Caco-2 (cell line): Measurements from ENCODE around the gene KRT1. TPM values are rescaled to one million over a fixed set of nuclear protein-coding genes. Genes with fewer than 3 reads are reported as not detected.
A peak's percentile ranks its signal among the peaks of the same experiment; 100 is the strongest.

Source experiments
- BruUV-seq: library from RNA; stranded (reverse); fragments of 400-500 nt; replicated peaks from 2 replicates; lab custom pipeline; 2021; lab: Mats Ljungman, UMichigan
- CTCF ChIA-PET: fragments of 300-600 bp; sonication (Branson Sonifier 250); formaldehyde crosslinking; loops from one replicate; lab custom pipeline; 2022; ENCODE audit warnings: antibody characterized with exemption; lab: Charles Lee
- POLR2A ChIA-PET: fragments of 300-600 bp; sonication (Branson Sonifier 250); formaldehyde crosslinking; loops from one replicate; lab custom pipeline; 2022; ENCODE audit warnings: antibody characterized with exemption; lab: Charles Lee
- DNase-seq, 2 experiments: peaks; one replicate each; pipeline versions ENCODE4 v3.0.0 to v3.0.0-alpha.2; 2020 to 2022
- H3K27me3 ChIP-seq: replicated peaks from 2 replicates; pipeline ENCODE4 v1.6.0; 2011; ENCODE audit warnings: low read length; ENCODE audit not compliant: control insufficient read depth, insufficient read depth
- H3K36me3 ChIP-seq: 2 replicates; pipeline ENCODE4 v1.5.1; 2011; ENCODE audit warnings: low read length; ENCODE audit not compliant: control insufficient read depth, insufficient read depth
- H3K4me1 ChIP-seq: fragments of 250-450 bp; sonication (Bioruptor Pico); 2 replicates; pipeline ENCODE4 v1.5.1; 2020; ENCODE audit warnings: mild to moderate bottlenecking
- H3K4me3 ChIP-seq: 2 replicates; pipeline ENCODE4 v1.5.1; 2011; ENCODE audit warnings: low read depth, mild to moderate bottlenecking, control low read depth, low read length
- H3K9me3 ChIP-seq: fragments of 250-450 bp; sonication (Bioruptor Pico); 2 replicates; pipeline ENCODE4 v1.5.1; 2020; ENCODE audit warnings: mild to moderate bottlenecking, moderate library complexity
- H3K27ac Mint-ChIP-seq: one replicate; pipeline ENCODE4 v1.8.0; 2022; ENCODE audit warnings: mixed read lengths; ENCODE audit not compliant: unreplicated experiment
- H3K27me3 Mint-ChIP-seq: one replicate; pipeline ENCODE4 v1.8.0; 2022; ENCODE audit warnings: mixed read lengths; ENCODE audit not compliant: insufficient read depth, unreplicated experiment
- H3K36me3 Mint-ChIP-seq: one replicate; pipeline ENCODE4 v1.8.0; 2022; ENCODE audit warnings: mild to moderate bottlenecking, mixed read lengths; ENCODE audit not compliant: insufficient read depth, unreplicated experiment
- H3K4me1 Mint-ChIP-seq: one replicate; pipeline ENCODE4 v1.8.0; 2022; ENCODE audit warnings: low read depth, mixed read lengths; ENCODE audit not compliant: unreplicated experiment
- H3K4me3 Mint-ChIP-seq: one replicate; pipeline ENCODE4 v1.8.0; 2022; ENCODE audit warnings: mild to moderate bottlenecking, moderate library complexity, mixed read lengths; ENCODE audit not compliant: unreplicated experiment
- H3K9me3 Mint-ChIP-seq: one replicate; pipeline ENCODE4 v1.8.0; 2022; ENCODE audit warnings: mixed read lengths; ENCODE audit not compliant: unreplicated experiment
- CTCF ChIP-seq, 2 experiments: fragments of 200-600 bp in 1 of 2; IDR thresholded peaks; 1 replicate in 1 of 2; 2 replicates in 1 of 2; pipeline versions ENCODE4 v1.5.1 to v1.8.0; 2011 to 2022; ENCODE audit warnings: antibody characterized with exemption in 1 of 2, control low read depth in 1 of 2, inconsistent platforms in 1 of 2, low read depth in 1 of 2, low read length in 1 of 2, mild to moderate bottlenecking in 1 of 2, moderate library complexity in 1 of 2; ENCODE audit not compliant: insufficient read depth in 1 of 2, severe bottlenecking in 1 of 2, unreplicated experiment in 1 of 2
- intact Hi-C: fragments of 100-400 bp; cut with micrococcal nuclease; formaldehyde crosslinking; loops from one replicate; pipeline ENCODE4 v1.10.0; 2022; ENCODE audit not compliant: unreplicated experiment
- total RNA-seq: library from RNA; stranded (reverse); gene quantifications from 2 replicates; pipeline ENCODE4 v1.2.3, GENCODE V29; 2022

The KRT1 gene
- total RNA-seq, 1 experiment from 2014 or later: 0.20 TPM

GRCh38 chr12:52716061-52716460 lies 35.9 kb upstream of the KRT1 start:
- ChIA-PET POLR2A (no interaction called here), CTCF (no interaction called here)
- TF ChIP-seq CTCF (IDR thresholded peaks at IDR 0.05; ENCODE audit: insufficient read depth in 1 of 2, low read depth in 1 of 2, low read length in 1 of 2, severe bottlenecking in 1 of 2, unreplicated experiment in 1 of 2): no peak
- H3K36me3 ChIP-seq: no peaks in the 10 kb centered on the region
- Mint-ChIP-seq H3K9me3 (no peaks in the 10 kb centered on the region), H3K36me3 (no peaks in the 10 kb centered on the region), H3K27ac (no peak overlapping the region), H3K4me3 (no peak overlapping the region), H3K27me3 (no peaks in the 10 kb centered on the region), H3K4me1 (no peaks in the 10 kb centered on the region)
- no peak for DNase-seq
- H3K9me3 ChIP-seq: no peaks in the 10 kb centered on the region
- intact Hi-C loops: no loop called here
- no peaks in the 10 kb centered on the region for H3K27me3 ChIP-seq
- no TSS peak for BruUV-seq
- no peaks in the 10 kb centered on the region for H3K4me1 ChIP-seq
- H3K4me3 ChIP-seq: no peak overlapping the region

- Mint-ChIP-seq H3K9me3 (no peaks in the 10 kb centered on the region), H3K4me1 (no peaks in the 10 kb centered on the region), H3K36me3 (no peaks in the 10 kb centered on the region), H3K27me3 (no peaks in the 10 kb centered on the region), H3K4me3 (no peak overlapping the region), H3K27ac (no peak overlapping the region)
- peak in 1 of 2 experiments; percentile 25 for DNase-seq
- Histone ChIP-seq H3K36me3 (no peaks in the 10 kb centered on the region), H3K9me3 (no peaks in the 10 kb centered on the region), H3K4me1 (no peaks in the 10 kb centered on the region), H3K4me3 (no peak overlapping the region), H3K27me3 (no peaks in the 10 kb centered on the region)
- ChIA-PET POLR2A (no interaction called here), CTCF (no interaction called here)
- BruUV-seq: no TSS peak
- TF ChIP-seq CTCF (IDR thresholded peaks at IDR 0.05; ENCODE audit: insufficient read depth in 1 of 2, low read depth in 1 of 2, low read length in 1 of 2, severe bottlenecking in 1 of 2, unreplicated experiment in 1 of 2): peak in 1 of 2 experiments; percentile 30
- intact Hi-C loops: no loop called here
Observed at GRCh38 chr12:52715416-52715815, 35.2 kb upstream of the KRT1 start.

- TF ChIP-seq CTCF (IDR thresholded peaks at IDR 0.05; ENCODE audit: insufficient read depth in 1 of 2, low read depth in 1 of 2, low read length in 1 of 2, severe bottlenecking in 1 of 2, unreplicated experiment in 1 of 2): no peak
- H3K36me3 Mint-ChIP-seq: no peaks in the 10 kb centered on the region
- no peaks in the 10 kb centered on the region for H3K27me3 Mint-ChIP-seq
- Histone ChIP-seq H3K36me3 (no peaks in the 10 kb centered on the region), H3K4me1 (no peaks in the 10 kb centered on the region), H3K9me3 (no peaks in the 10 kb centered on the region), H3K4me3 (no peak overlapping the region), H3K27me3 (no peaks in the 10 kb centered on the region)
- DNase-seq: no peak
- H3K9me3 Mint-ChIP-seq: no peaks in the 10 kb centered on the region
- intact Hi-C loops: no loop called here
- H3K27ac Mint-ChIP-seq: no peak overlapping the region
- ChIA-PET POLR2A (no interaction called here), CTCF (no interaction called here)
- H3K4me1 Mint-ChIP-seq: no peaks in the 10 kb centered on the region
- no peak overlapping the region for H3K4me3 Mint-ChIP-seq
- no TSS peak for BruUV-seq
Observed at GRCh38 chr12:52714887-52715281, 34.7 kb upstream of the KRT1 start.
